Activated CD8-positive, alpha-beta T cell treated with anti-CD3 and anti-CD28 coated beads for 36 hours (primary cell): ENCODE results near the gene PAEP. TPM values are rescaled to one million over a fixed set of nuclear protein-coding genes. Genes with fewer than 3 reads are reported as not detected.

Experiments
- ATAC-seq: fragments of 200-7000 bp; cut with Tn5 transposase; one replicate; pipeline ENCODE4 v1.10.0; 2021; ENCODE audit warnings: mild to moderate bottlenecking, moderate library complexity
- CTCF ChIA-PET: fragments of 350-600 bp; sonication (Branson Sonifier 250); formaldehyde crosslinking; loops from one replicate; lab custom pipeline; 2021; ENCODE audit warnings: antibody characterized with exemption; lab: Charles Lee
- POLR2A ChIA-PET: fragments of 350-600 bp; sonication (Branson Sonifier 250); formaldehyde crosslinking; loops from one replicate; lab custom pipeline; 2021; ENCODE audit warnings: antibody characterized with exemption; lab: Charles Lee
- DNase-seq: peaks from one replicate; pipeline ENCODE4 v3.0.0-alpha.2; 2020
- H3K27ac Mint-ChIP-seq: one replicate; pipeline ENCODE4 v1.8.0; 2021; ENCODE audit warnings: mild to moderate bottlenecking, mixed read lengths
- H3K27me3 Mint-ChIP-seq: one replicate; pipeline ENCODE4 v1.8.0; 2021; ENCODE audit warnings: mixed read lengths
- H3K36me3 Mint-ChIP-seq: one replicate; pipeline ENCODE4 v1.8.0; 2021; ENCODE audit warnings: low read depth, mixed read lengths
- H3K4me1 Mint-ChIP-seq: one replicate; pipeline ENCODE4 v1.8.0; 2021; ENCODE audit warnings: low read depth, mixed read lengths
- H3K4me3 Mint-ChIP-seq: one replicate; pipeline ENCODE4 v1.8.0; 2021; ENCODE audit warnings: mild to moderate bottlenecking, moderate library complexity, mixed read lengths
- H3K9me3 Mint-ChIP-seq: one replicate; pipeline ENCODE4 v1.8.0; 2021; ENCODE audit warnings: mixed read lengths
- intact Hi-C: fragments of 100-400 bp; cut with micrococcal nuclease; formaldehyde crosslinking; loops from one replicate; pipeline ENCODE4 v1.10.0; 2022
- total RNA-seq, 2 experiments: library from RNA; stranded (reverse); gene quantifications; one replicate each; pipeline ENCODE4 v1.2.3, GENCODE V29; 2021
- TF ChIP-seq, protein P1 (sequence below): fragments of 200-600 bp; IDR thresholded peaks from one replicate; pipeline ENCODE4 v1.8.0; 2022; ENCODE audit warnings: antibody characterized with exemption, mild to moderate bottlenecking

Gene PAEP
- total RNA-seq, 2 experiments from 2014 or later: not detected

DNA sequence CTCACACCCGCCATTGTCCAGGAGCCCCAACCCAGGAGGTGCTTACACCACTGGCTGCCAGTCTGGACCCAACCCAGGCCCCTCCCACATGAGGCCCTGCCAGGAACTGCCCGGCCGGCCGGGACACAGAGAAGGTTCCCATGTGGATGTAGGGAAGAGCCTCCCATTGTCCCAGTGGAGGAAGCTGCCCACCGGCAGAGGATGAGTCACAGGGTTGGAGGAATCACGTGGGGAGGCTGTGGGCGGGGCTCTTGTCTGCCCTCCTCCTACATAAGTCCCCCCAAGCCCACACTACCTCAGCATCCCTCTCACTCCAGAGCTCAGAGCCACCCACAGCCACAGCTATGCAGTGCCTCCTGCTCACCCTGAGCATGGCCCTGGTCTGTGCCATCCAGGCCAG, 26.1 kb downstream of the PAEP start:
- Mint-ChIP-seq H3K4me1 (no peaks in the 10 kb centered on the region), H3K27me3 (peaks cover 3% of the 10 kb centered on the region), H3K9me3 (no peaks in the 10 kb centered on the region), H3K36me3 (no peaks in the 10 kb centered on the region), H3K4me3 (no peak overlapping the region), H3K27ac (no peak overlapping the region)
- ChIA-PET POLR2A (no interaction called here), CTCF (no interaction called here)
- intact Hi-C loops: no loop called here
- DNase-seq: no peak
- TF ChIP-seq, protein P1, sequence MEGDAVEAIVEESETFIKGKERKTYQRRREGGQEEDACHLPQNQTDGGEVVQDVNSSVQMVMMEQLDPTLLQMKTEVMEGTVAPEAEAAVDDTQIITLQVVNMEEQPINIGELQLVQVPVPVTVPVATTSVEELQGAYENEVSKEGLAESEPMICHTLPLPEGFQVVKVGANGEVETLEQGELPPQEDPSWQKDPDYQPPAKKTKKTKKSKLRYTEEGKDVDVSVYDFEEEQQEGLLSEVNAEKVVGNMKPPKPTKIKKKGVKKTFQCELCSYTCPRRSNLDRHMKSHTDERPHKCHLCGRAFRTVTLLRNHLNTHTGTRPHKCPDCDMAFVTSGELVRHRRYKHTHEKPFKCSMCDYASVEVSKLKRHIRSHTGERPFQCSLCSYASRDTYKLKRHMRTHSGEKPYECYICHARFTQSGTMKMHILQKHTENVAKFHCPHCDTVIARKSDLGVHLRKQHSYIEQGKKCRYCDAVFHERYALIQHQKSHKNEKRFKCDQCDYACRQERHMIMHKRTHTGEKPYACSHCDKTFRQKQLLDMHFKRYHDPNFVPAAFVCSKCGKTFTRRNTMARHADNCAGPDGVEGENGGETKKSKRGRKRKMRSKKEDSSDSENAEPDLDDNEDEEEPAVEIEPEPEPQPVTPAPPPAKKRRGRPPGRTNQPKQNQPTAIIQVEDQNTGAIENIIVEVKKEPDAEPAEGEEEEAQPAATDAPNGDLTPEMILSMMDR: no peak
- no peak for ATAC-seq

DNA sequence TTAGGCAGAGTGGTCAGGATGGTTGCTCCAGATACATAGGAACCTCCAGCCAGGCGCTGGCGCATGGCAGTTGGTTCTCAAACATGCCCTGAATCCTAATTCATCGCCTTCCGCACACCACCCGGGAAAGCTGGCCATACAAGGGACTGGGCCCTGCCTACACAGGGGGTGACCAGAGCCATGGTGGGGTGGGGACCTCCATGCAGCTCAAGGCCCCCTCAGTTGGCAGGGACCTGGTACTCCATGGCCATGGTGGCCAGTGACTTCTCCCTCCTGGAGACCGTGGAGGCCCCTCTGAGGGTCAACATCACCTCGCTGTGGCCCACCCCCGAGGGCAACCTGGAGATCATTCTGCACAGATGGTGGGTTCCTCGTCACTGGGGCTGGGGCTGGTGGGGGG, 26.8 kb downstream of the PAEP start:
- peaks cover 4% of the 10 kb centered on the region for H3K27me3 Mint-ChIP-seq
- no peak for ATAC-seq
- H3K4me1 Mint-ChIP-seq: no peaks in the 10 kb centered on the region
- no peak overlapping the region for H3K4me3 Mint-ChIP-seq
- H3K27ac Mint-ChIP-seq: no peak overlapping the region
- DNase-seq: no peak
- intact Hi-C loops: no loop called here
- ChIA-PET CTCF (no interaction called here), POLR2A (no interaction called here)
- H3K9me3 Mint-ChIP-seq: no peaks in the 10 kb centered on the region
- TF ChIP-seq, protein P1: no peak
- H3K36me3 Mint-ChIP-seq: no peaks in the 10 kb centered on the region

DNA sequence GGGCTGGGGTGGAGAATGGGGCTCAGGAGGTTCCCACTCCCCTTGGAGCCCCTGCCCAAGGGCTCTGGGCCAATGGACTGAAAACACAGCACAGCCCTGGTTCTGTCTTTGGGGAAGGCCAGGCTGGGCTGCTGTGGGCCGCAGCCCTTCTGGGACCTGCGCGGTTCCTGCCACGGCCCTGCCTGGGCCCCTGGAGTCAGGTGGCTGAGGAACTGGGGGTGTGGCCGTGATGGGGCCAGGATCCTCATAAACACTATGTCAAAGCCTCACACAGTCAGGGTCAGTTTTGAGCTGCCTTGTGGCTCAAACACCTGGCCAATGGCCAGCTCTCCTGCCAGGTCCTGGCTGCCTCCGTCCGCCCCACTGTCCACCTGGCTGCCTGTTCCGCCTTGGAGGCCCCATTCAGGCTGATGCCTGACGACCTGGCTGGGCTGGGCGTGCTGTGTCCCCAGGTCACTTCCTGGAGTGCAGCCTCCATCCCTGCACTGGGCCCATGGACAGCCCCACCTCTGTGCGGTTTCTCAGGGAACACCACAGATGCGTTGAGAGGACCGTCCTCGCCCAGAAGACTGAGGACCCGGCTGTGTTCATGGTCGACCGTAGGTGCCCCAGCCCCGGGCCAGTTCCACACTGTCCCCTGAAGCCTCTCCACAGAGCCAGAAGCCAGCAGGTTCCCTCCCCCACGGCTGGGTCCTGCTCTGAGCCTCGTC, 27.5 kb downstream of the PAEP start:
- peaks cover 4% of the 10 kb centered on the region for H3K27me3 Mint-ChIP-seq
- ChIA-PET CTCF (interaction anchor here (0.9 kb wide), 1 partner anchor 12 kb away, joined by 3 read pairs; no protein-coding TSS in a partner anchor), POLR2A (no interaction called here)

DNA sequence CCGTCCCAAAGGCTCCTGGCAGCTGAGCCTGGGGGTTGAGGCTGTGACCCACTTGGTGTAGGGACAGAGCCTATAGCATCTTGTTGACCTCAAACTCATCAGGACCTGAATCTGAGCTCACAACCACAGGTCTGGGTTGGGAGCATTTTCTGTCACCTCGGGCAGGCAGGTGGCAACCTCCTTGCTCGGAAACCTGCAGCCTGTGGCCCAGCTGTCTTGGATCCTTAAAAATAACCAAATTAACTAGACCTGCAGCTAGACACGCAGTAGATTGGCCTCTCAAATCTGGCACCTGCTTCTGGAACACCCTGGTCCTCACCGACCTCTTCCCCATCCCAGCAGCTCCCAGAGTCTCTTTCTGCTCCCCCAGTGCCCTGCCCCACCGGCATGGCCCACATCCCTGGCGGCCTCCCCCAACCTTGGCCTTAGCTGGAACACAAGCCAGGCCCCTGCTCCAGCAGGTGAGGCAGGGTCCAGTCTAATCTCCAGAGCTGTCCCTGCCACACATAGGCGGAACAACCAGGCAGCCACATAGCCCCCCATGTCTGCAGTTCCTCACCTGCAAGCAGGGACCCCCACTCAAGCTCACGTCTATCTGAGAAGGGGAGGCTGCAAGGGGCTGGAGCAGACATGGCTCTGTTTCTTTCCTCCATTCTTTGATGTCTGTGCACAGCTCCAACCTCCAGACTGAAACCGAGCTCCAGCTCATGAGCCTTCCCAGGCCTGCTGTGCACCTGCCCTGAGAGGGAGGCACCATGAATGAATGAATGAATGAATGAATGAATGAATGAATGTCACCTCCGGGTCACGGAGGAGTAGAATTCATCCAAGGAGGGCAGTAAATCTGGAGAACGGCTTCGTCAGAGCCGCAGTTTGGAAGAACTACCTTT, 28.3 kb downstream of the PAEP start:
- Mint-ChIP-seq H3K9me3 (no peaks in the 10 kb centered on the region), H3K36me3 (no peaks in the 10 kb centered on the region), H3K27me3 (peaks cover 4% of the 10 kb centered on the region), H3K4me3 (no peak overlapping the region), H3K27ac (no peak overlapping the region), H3K4me1 (no peaks in the 10 kb centered on the region)
- intact Hi-C loops: no loop called here
- DNase-seq (no peak), ATAC-seq (no peak)
- ChIA-PET CTCF (interaction anchor here (0.9 kb wide), 1 partner anchor 11 kb away, joined by 3 read pairs; no protein-coding TSS in a partner anchor), POLR2A (no interaction called here)
- TF ChIP-seq, protein P1: no peak

More for the DNA sequence above, 27.5 kb downstream of the PAEP start:
- H3K9me3 Mint-ChIP-seq: no peaks in the 10 kb centered on the region
- no peak for ATAC-seq
- H3K36me3 Mint-ChIP-seq: no peaks in the 10 kb centered on the region
- no peak overlapping the region for H3K4me3 Mint-ChIP-seq
- no peak for DNase-seq
- intact Hi-C loops: no loop called here
- no peak overlapping the region for H3K27ac Mint-ChIP-seq
- H3K4me1 Mint-ChIP-seq: no peaks in the 10 kb centered on the region
- TF ChIP-seq, protein P1: no peak
